Spinal cord (tissue), 10 donors: Measurements from ENCODE around the gene LIN7A. TPM values are rescaled to one million over a fixed set of nuclear protein-coding genes. Genes with fewer than 3 reads are reported as not detected.

Experiments used
- DNase-seq, 6 donors: peaks; one replicate each; pipeline versions ENCODE4 v3.0.0 to v3.0.0-alpha.2; 2013 to 2015; ENCODE audit warnings: low spot score in 6 of 6, low read depth in 4 of 6
- H3K27ac ChIP-seq: one replicate; pipeline ENCODE4 v1.5.1; 2013; ENCODE audit warnings: low read depth, low read length, control low read depth
- H3K27me3 ChIP-seq: one replicate; pipeline ENCODE4 v1.6.1; 2013; ENCODE audit warnings: low read length; ENCODE audit not compliant: control insufficient read depth, insufficient read depth
- H3K36me3 ChIP-seq: one replicate; pipeline ENCODE4 v1.6.1; 2013; ENCODE audit warnings: low read length; ENCODE audit not compliant: control insufficient read depth, insufficient read depth
- H3K4me1 ChIP-seq: one replicate; pipeline ENCODE4 v1.6.1; 2013; ENCODE audit warnings: low read length; ENCODE audit not compliant: control insufficient read depth, insufficient read depth
- H3K4me3 ChIP-seq: one replicate; pipeline ENCODE4 v1.5.1; 2013; ENCODE audit warnings: low read depth, low read length, control low read depth
- H3K9me3 ChIP-seq: one replicate; pipeline ENCODE4 v1.6.1; 2013; ENCODE audit warnings: low read length; ENCODE audit not compliant: control insufficient read depth, insufficient read depth
- WGBS: methylation state at CpG from one replicate; pipeline ENCODE4 v1.1.5; 2013; ENCODE audit warnings: missing lambda C conversion rate; ENCODE audit not compliant: insufficient coverage; 5-methylcytosine and 5-hydroxymethylcytosine counted together
- polyA plus RNA-seq, 2 donors: library from polyadenylated mRNA; unstranded; fragments of 120-200 nt; gene quantifications; one replicate each; pipeline ENCODE4 v1.2.1, GENCODE V29; 2013; ENCODE audit not compliant: insufficient read length in 2 of 2
- total RNA-seq, 2 donors: library from RNA; depleted of rRNA in 1 of 2; stranded (reverse); fragments of 120-200 nt in 1 of 2; fragments of >200 nt in 1 of 2; gene quantifications; one replicate each; pipeline versions ENCODE4 v1.2.3 to v1.2.4, GENCODE V29; 2013 to 2014
- donor health status: healthy.

The LIN7A gene
- total and polyA plus RNA-seq, 4 donors = 12.0 to 41.3 (median 15.8) TPM

DNA sequence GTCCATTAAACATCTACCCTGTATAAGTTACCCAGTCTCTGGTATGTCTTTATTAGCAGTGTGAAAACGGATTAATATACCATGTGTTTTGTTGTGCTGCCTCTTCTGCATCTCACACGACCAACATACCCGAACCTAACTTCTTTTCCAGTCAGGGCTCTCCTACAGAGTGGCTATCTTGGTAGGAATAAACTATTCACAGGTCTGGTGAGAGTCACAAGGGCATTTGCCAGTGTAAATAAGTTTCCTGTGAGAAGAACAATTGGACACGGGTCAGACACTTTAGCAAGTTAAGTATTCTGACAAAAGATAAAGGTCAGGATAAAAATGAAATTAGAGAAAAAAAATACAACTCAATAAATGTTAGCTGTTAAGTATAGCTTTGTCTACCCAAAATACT, 160.1 kb downstream of the LIN7A start:
- Histone ChIP-seq H3K36me3 (no peaks in the 10 kb centered on the region), H3K27me3 (no peaks in the 10 kb centered on the region), H3K4me3 (no peak overlapping the region), H3K9me3 (no peaks in the 10 kb centered on the region), H3K4me1 (no peaks in the 10 kb centered on the region), H3K27ac (no peak overlapping the region)
- no peak for DNase-seq
- WGBS = no CpG with 5 or more reads among the region's 4 CpGs

DNA sequence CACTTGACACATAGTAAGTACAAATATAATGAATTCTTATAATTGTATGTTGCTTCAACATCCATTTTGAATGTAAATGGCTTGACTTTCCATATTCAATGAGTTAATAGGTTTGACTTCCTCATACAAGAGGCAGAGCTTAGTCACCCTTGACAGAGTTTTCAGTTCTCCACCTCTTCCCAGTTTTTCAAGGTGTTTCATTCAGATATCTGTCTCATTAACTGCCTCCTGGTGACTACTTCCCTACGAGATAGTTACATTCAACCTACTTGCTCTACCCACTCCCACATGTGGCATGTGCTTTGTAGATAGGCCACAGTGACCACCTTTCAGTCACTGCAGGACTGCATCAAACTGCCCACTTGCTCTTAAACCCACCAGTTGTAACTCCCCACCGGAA, 161.0 kb downstream of the LIN7A start:
- Histone ChIP-seq H3K4me3 (no peak overlapping the region), H3K36me3 (no peaks in the 10 kb centered on the region), H3K27ac (no peak overlapping the region), H3K27me3 (no peaks in the 10 kb centered on the region), H3K9me3 (no peaks in the 10 kb centered on the region), H3K4me1 (no peaks in the 10 kb centered on the region)
- DNase-seq = no peak
- WGBS = 94% methylated on average over 2 of the region's 2 CpGs

DNA sequence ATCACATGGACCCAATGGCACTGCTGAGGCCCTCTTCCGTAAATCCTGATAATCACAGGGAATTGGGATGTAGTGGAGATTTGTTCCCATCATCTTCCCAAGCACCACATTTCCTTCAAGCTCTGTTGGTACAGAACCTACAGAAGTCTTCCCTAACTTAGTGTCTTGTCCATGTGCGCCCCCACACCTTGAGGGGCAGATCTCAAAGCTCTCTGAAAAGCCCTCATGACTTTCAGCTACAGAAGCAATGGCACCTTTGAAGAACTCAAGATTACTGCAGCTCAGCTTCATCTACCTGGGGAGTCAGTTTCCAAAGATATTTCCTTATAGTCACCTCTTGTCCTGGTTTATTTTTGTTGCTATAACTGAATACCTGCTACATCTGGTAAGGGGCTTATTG, 166.8 kb downstream of the LIN7A start:
- Histone ChIP-seq H3K36me3 (no peaks in the 10 kb centered on the region), H3K4me3 (no peak overlapping the region), H3K27me3 (no peaks in the 10 kb centered on the region), H3K9me3 (no peaks in the 10 kb centered on the region), H3K4me1 (no peaks in the 10 kb centered on the region), H3K27ac (no peak overlapping the region)
- 100% methylated on average over 1 of the region's 2 CpGs for WGBS
- no peak for DNase-seq

DNA sequence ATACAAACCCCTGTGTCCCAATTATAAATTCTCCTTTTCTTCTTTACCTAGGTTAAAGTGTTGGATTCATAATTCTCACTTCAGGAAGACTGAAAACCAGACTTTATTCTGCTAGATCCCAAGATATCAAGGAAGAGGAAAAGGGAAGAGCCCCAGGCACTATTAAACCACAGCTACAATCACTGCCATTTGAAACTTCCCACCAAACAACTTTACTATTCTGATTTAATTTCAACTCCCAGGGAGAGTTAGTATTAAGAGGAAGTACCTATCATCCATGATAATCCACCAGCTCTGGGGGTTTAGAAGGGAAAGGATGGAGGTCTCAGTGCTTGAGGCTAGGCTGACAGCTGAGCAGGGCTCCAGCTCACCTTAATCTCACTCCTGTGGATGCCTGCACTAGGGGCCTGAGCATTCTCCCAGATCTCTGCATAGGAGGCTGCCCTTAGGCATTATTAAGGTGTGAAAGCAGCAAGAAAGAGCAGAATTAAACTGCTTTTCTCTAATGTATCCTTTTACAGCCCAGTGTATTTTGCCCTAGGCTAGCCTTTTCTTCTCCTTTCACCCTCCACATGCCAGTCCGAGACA, 168.1 kb downstream of the LIN7A start:
- WGBS = no CpG with 5 or more reads among the region's 1 CpG
- no peak overlapping the region for H3K4me3 ChIP-seq
- no peaks in the 10 kb centered on the region for H3K9me3 ChIP-seq
- DNase-seq = no peak
- no peaks in the 10 kb centered on the region for H3K4me1 ChIP-seq
- H3K36me3 ChIP-seq = no peaks in the 10 kb centered on the region
- H3K27me3 ChIP-seq = no peaks in the 10 kb centered on the region
- no peak overlapping the region for H3K27ac ChIP-seq

DNA sequence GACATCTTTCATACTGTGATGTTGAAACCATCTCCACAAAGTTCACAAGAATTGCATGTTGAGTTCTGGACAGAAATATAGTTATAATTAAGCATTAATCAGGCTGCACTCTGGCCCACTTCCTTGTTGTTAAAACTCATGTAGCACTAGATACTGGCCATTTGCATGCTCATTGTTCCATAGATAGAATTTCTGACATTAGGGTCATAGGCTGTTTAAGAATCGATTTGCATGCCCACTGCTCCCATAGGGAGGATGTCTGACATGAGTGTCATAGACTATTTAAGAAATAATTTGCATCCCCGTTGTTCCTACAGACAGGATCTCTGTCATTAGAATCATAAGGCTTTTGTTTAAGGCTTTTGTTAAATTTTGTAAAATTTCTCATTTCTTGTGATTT, 170.8 kb downstream of the LIN7A start:
- H3K27ac ChIP-seq = no peak overlapping the region
- no peaks in the 10 kb centered on the region for H3K9me3 ChIP-seq
- WGBS = no CpG with 5 or more reads among the region's 2 CpGs
- no peaks in the 10 kb centered on the region for H3K36me3 ChIP-seq
- H3K4me3 ChIP-seq = no peak overlapping the region
- no peak for DNase-seq
- no peaks in the 10 kb centered on the region for H3K4me1 ChIP-seq
- H3K27me3 ChIP-seq = no peaks in the 10 kb centered on the region

DNA sequence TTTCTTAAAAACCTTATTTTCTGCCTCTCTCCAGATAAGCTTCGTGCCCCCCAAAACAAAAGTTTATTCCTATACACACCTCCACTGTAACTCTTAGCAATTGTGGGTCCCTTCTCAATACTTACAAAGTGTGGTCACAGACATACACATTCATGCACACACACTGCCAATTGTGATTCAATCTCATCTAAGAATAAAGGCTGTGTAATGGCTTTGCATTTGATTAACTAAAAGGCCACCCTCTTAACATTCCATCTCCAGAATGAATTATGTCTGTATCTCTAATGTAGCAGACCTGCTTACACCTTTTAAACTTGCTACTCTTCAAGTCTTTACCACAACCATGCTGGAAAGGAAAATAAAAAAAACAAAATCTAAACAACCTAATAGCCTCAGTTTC, 171.5 kb downstream of the LIN7A start:
- 50% methylated on average over 1 of the region's 1 CpG for WGBS
- Histone ChIP-seq H3K27ac (no peak overlapping the region), H3K4me3 (no peak overlapping the region)

DNA sequence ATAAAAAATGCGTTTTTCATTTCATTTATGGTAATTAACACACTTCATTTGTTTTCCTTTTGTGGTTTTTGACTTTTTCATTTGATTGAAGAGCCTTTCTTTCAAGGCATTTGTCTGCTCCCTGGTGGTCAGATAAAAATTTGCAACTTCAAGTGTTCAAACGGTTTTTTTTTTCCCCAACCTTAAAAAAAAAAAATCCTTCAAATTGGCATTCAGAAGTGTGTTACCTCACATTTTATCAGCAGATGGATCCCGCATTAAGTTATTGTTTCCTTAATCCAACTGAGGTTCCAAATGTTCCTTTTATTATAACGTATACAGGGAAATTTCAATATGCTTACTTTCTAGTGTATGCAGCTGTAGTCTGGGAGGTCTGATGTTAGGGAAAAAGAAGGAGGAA, 173.9 kb downstream of the LIN7A start:
- peak in 5 of 6 donors; percentile 30 to 85 (median 48) for DNase-seq
- no peaks in the 10 kb centered on the region for H3K9me3 ChIP-seq
- H3K27ac ChIP-seq = no peak overlapping the region
- no peak overlapping the region for H3K4me3 ChIP-seq
- no peaks in the 10 kb centered on the region for H3K27me3 ChIP-seq
- H3K36me3 ChIP-seq = no peaks in the 10 kb centered on the region
- no peaks in the 10 kb centered on the region for H3K4me1 ChIP-seq
- no CpG with 5 or more reads among the region's 4 CpGs for WGBS

More for the DNA sequence above, 171.5 kb downstream of the LIN7A start:
- Histone ChIP-seq H3K36me3 (no peaks in the 10 kb centered on the region), H3K27me3 (no peaks in the 10 kb centered on the region), H3K9me3 (no peaks in the 10 kb centered on the region), H3K4me1 (no peaks in the 10 kb centered on the region)
- DNase-seq = peak in 1 of 6 donors; percentile 4

DNA sequence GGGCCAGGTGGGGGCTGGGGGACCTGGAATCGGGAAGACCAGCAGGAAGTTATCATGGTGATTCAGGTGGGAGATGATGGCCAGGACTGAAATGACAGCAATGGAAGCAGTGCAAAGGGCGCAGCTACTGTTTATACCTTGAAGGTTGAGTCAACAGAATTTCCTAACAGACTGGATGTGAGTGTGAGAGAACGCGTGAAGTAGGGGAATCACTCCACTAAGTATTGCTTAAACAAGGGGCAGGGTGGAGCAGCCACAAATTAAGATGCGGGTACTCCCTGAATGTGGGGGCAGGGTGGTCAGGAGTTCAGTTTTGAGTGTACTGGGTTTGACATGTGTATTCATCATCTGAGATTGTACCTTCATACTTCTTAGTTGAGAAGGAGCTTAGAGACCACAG, 175.9 kb downstream of the LIN7A start:
- 90% methylated on average over 4 of the region's 5 CpGs for WGBS
- Histone ChIP-seq H3K9me3 (no peaks in the 10 kb centered on the region), H3K4me1 (no peaks in the 10 kb centered on the region)

DNA sequence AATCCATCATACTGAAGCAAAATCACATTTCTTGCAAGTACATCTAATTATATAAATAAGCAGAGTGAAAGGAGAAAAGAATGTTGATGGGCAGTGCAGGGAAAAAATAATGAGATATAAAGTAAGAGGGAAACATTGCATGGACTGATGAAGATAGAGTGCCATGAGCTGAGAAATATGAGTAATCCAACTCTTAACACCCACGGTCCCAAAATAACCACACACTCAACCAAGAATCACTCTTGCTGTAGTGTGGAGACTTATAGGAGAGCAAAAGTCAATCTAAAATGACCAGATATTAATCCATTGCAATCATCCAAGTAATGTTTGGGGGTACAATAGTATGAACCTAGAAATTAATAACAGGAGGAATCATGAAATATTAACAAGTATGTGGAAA, 180.9 kb downstream of the LIN7A start:
- H3K4me3 ChIP-seq = no peak overlapping the region
- no CpG with 5 or more reads among the region's 1 CpG for WGBS
- no peaks in the 10 kb centered on the region for H3K27me3 ChIP-seq
- no peaks in the 10 kb centered on the region for H3K36me3 ChIP-seq
- DNase-seq = no peak
- H3K4me1 ChIP-seq = no peaks in the 10 kb centered on the region
- no peak overlapping the region for H3K27ac ChIP-seq
- no peaks in the 10 kb centered on the region for H3K9me3 ChIP-seq

More for the DNA sequence above, 175.9 kb downstream of the LIN7A start:
- no peak for DNase-seq
- no peak overlapping the region for H3K27ac ChIP-seq
- H3K27me3 ChIP-seq = no peaks in the 10 kb centered on the region
- H3K36me3 ChIP-seq = no peaks in the 10 kb centered on the region
- no peak overlapping the region for H3K4me3 ChIP-seq

DNA sequence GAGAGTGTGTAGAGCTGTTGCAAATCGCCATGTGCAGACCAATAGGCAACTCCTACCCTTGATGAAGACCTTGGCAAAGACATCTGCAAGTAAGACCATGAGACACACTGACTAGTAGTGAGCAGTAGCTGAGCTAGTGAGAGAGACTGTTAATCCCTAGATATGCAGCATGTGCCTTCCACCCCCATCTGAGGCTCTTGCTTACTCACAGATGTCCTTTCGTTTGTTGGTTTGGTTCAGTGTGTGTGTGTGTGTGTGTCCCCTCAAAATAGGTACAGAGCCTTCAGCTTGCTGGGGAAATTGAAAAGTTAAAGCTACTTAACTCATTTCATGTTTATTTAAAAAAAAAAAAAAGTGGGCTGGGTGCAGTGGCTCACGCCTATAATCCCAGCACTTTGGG, 183.5 kb downstream of the LIN7A start:
- DNase-seq = no peak
- Histone ChIP-seq H3K27me3 (no peaks in the 10 kb centered on the region), H3K27ac (no peak overlapping the region), H3K36me3 (no peaks in the 10 kb centered on the region), H3K4me1 (no peaks in the 10 kb centered on the region), H3K9me3 (no peaks in the 10 kb centered on the region), H3K4me3 (no peak overlapping the region)
- 100% methylated on average over 1 of the region's 3 CpGs for WGBS
